GM21526 (cell line): ENCODE data around the gene PRR20D.
"Not testable (repeated sequence)": the region's sequence is repeated elsewhere in the genome, so short reads cannot be mapped to it uniquely, and the experiment has no call there.

Experiments used
- ATAC-seq: cut with Tn5 transposase; IDR thresholded peaks from one replicate; pipeline ENCODE4 v1.9.1; 2021; ENCODE audit warnings: moderate library complexity; ENCODE audit not compliant: unreplicated experiment, low FRiP score

Gene PRR20D

GRCh38 chr13:57160332-57160731 lies at the start of gene PRR20D:
Gene PRR20D, plus strand, starts transcription at chr13:57160632. Its CDS starts 387 bp downstream, at chr13:57161019.
- not testable (repeated sequence) for ATAC-seq

GRCh38 chr13:57114945-57115344 lies 45.5 kb upstream of the PRR20D start:
- no peak for ATAC-seq

DNA sequence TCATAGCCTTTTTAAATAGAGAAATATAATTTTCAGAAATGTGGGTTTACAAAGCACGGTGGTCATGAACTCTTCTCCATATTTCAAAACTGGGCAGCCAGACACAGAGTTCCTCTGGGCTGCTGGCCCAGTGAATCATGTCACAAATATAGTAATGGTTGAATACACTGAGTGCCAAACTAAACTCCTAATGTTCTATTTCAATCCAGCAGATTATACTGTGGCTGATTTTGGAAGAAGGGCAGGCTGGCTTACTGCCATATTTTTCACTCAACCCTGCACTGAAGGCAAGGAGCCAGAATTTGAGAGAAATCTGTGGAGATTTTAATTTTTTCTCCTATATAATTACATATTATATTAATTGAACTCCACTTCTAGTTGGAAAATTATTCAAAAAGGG lies 36.8 kb upstream of the PRR20D start:
- ATAC-seq: no peak

GRCh38 chr13:57128909-57129308 lies 31.5 kb upstream of the PRR20D start:
- ATAC-seq: no peak

- ATAC-seq: no peak
These were observed 24.3 kb upstream of the PRR20D start for GRCh38 chr13:57136093-57136492.

DNA sequence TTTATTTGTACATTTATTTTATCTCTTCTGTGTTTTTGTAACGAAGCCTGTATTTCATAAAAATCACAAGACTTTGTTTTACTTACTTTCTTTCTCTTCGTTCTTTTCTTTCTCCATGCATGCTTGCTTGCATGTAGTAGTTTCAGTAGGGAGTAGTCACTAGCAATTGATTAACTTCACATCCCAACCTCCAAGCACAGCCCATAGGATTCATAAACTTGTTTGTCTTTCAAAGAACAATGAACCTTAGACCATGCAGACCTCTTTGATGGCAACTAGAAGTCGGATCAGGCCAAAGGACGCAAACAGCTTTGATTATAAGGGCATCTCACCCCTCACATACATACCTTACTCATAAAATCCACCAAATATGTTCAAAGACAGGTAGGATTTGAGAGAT lies 22.8 kb upstream of the PRR20D start:
- no peak for ATAC-seq

- ATAC-seq: no peak
These were observed 21.4 kb upstream of the PRR20D start for GRCh38 chr13:57138988-57139387.

GRCh38 chr13:57139781-57140180 lies 20.7 kb upstream of the PRR20D start:
- ATAC-seq: not testable (repeated sequence)

- not testable (repeated sequence) for ATAC-seq
These were observed 20.0 kb upstream of the PRR20D start, which contains the start of gene PRR20A for GRCh38 chr13:57140235-57140968. Gene PRR20A, plus strand, starts transcription at chr13:57140918. Its CDS starts 387 bp downstream, at chr13:57141305.

DNA sequence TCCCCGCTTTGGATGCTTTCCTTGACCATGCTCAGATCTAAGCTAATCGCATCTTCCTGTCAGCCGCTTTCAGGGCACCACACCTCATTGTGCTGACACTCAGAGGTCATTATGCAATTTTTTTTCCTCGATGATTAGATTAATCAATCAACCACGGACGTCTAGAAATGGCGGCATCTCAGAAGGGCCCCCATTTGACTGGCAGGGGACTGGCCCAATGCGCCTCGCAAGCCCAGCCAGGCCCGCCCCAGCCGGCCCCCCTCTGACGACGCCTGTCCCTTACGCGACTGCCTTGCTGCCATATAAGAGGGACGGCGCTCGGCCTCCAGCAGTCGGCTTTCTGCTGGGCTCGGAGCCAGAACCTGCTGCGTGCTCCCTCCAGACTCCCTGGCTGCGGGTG lies 13.2 kb upstream of the PRR20D start, which contains the start of gene PRR20B:
TSS of gene PRR20B (plus strand) at position 301 of the 400 bp plus-strand sequence. CDS start 387 bp downstream, outside the sequence.
- ATAC-seq: not testable (repeated sequence)

- ATAC-seq: not testable (repeated sequence)
These were observed 12.3 kb upstream of the PRR20D start for GRCh38 chr13:57148106-57148505.

DNA sequence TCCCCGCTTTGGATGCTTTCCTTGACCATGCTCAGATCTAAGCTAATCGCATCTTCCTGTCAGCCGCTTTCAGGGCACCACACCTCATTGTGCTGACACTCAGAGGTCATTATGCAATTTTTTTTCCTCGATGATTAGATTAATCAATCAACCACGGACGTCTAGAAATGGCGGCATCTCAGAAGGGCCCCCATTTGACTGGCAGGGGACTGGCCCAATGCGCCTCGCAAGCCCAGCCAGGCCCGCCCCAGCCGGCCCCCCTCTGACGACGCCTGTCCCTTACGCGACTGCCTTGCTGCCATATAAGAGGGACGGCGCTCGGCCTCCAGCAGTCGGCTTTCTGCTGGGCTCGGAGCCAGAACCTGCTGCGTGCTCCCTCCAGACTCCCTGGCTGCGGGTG lies 6.7 kb upstream of the PRR20D start, which contains the start of gene PRR20C:
TSS of gene PRR20C (plus strand) at position 301 of the 400 bp plus-strand sequence. CDS start 387 bp downstream, outside the sequence.
- not testable (repeated sequence) for ATAC-seq

DNA sequence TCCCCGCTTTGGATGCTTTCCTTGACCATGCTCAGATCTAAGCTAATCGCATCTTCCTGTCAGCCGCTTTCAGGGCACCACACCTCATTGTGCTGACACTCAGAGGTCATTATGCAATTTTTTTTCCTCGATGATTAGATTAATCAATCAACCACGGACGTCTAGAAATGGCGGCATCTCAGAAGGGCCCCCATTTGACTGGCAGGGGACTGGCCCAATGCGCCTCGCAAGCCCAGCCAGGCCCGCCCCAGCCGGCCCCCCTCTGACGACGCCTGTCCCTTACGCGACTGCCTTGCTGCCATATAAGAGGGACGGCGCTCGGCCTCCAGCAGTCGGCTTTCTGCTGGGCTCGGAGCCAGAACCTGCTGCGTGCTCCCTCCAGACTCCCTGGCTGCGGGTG lies 6.5 kb downstream of the PRR20D start, which contains the start of gene PRR20E:
TSS of gene PRR20E (plus strand) at position 301 of the 400 bp plus-strand sequence. CDS start 387 bp downstream, outside the sequence.
- not testable (repeated sequence) for ATAC-seq

DNA sequence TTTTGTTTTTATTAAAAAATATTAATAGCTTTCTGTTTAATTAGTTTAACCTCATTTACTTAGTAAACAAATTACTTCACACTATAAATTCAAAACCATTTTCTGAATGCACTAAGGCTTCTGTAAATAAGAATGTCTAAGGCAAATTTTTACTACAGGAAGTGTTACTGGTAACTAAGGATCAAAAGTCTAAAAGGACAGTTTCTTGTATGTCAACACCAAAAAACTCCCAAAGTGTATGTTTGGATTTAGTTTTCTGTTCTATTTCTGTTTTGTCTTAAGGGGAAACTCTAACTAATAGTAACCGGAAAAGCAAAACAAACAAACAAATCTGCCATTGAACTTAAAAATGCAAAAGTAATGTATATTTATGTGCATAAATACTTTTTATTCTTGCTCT lies 31.2 kb downstream of the PRR20D start:
- ATAC-seq: no peak

- ATAC-seq: no peak
These were observed 52.6 kb downstream of the PRR20D start for GRCh38 chr13:57212989-57213388.
